ENCODE data around the gene ZNF511. TPM values are rescaled to one million over a fixed set of nuclear protein-coding genes. Genes with fewer than 3 reads are reported as not detected.
"Not testable (repeated sequence)": the region's sequence is repeated elsewhere in the genome, so short reads cannot be mapped to it uniquely, and the experiment has no call there.

Gene ZNF511, protein sequence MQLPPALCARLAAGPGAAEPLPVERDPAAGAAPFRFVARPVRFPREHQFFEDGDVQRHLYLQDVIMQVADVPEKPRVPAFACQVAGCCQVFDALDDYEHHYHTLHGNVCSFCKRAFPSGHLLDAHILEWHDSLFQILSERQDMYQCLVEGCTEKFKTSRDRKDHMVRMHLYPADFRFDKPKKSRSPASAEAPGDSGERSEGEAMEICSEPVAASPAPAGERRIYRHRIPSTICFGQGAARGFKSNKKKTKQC
- 20.1 and 22.2 TPM in 2 replicates for total RNA-seq

DNA sequence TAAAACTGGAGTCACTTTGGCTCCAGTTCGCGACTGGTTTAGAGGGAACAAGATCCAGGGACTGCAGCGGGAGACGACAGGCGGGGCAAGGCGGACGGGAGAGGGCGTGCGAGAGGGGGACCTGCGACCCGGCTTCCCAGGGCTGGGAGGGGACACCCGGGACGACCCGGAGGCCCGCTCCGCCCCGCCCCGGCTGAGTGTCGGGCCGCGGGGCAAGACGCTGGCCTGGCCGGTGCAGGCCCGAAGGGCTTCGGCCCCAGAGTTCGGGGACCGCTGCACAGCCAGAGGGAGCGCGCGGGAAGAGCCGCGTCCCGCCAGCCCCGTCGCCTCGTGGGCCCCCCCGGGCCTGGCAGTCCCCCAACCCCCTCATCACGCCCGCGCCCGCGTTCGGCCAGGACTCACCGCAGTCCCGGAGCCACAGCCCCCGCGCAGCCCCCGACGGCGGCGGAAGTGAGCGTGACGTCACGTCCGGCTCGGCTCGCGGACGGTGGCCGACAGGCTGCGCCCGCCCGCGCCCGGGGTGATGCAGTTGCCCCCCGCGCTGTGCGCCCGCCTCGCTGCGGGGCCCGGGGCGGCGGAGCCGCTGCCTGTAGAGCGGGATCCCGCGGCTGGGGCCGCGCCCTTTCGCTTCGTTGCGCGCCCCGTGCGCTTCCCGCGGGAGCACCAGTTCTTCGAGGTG, at the start of gene ZNF511, which contains the start of gene TUBGCP2:
TSS of gene ZNF511 (plus strand) at position 494 of the 679 bp plus-strand sequence. CDS start at position 524, 30 bp downstream.
TSS of gene TUBGCP2 (minus strand) at position 452 of the 679 bp plus-strand sequence. CDS start 5,931 bp downstream, outside the sequence.
- no peak for DNase-seq (ENCODE audit: extremely low read depth, low read depth, low spot score)

DNA sequence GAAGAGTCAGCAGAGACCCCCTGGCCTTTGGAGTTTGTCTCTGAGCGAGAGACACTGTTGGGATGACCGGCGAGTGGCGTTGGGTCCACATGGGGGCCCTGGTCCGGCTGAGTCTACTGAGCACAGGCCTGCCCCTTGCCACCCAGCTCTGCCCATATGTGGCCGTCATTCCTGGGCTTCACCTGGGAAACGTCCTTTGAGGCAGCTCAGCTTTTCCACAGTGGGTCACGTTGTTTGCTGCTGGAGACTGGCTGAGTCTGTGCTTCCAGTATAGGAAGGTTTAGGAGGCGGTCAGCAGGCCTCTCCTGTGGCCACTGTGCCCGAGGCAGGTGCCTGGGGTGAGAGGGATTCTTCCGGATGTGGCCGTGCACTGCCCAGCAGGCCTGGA, 49.1 kb upstream of the ZNF511 start:
- no peak for DNase-seq (ENCODE audit: extremely low read depth, low read depth, low spot score)

DNA sequence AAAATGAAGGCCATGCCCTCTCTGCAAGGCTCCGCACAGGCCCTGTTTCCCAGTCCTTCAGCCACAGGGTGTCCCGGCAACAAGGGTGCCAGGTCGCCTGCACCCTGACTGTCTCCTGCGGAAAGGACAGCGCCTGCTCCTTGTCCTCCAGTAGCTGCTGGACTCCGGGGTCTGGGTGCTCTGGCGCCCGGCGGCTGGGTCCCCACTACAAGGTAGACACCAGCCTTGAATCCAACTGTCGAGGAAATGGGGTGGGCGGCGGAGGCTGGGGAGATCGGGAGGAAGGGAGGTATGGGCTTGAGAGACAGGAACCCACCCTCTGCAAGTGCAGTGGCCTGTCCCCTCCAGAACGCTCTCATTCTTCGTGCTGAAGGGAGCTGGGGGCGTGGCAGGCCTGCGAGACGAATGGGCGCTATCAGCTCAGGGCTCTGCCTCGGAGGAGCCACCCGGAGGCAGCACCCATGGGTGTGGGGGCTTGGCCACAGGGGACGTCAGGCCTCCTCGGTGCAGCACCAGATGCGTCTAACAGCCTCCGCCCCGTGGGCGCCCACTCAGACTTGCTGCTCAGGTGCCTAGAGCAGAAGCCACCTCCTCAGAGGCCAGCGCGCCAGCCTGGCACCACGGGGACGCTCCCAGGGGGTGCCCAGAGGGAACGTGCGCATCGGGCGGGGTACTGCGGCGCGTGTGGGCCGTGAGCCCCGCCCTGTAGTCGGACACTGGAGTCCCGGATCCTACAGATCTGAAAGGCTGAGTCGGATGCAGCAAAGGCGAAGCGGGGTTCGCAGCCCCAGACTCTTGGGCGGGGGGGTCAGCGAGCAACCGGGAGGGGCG, 47.6 kb upstream of the ZNF511 start:
- no peak for DNase-seq (ENCODE audit: extremely low read depth, low read depth, low spot score)

DNA sequence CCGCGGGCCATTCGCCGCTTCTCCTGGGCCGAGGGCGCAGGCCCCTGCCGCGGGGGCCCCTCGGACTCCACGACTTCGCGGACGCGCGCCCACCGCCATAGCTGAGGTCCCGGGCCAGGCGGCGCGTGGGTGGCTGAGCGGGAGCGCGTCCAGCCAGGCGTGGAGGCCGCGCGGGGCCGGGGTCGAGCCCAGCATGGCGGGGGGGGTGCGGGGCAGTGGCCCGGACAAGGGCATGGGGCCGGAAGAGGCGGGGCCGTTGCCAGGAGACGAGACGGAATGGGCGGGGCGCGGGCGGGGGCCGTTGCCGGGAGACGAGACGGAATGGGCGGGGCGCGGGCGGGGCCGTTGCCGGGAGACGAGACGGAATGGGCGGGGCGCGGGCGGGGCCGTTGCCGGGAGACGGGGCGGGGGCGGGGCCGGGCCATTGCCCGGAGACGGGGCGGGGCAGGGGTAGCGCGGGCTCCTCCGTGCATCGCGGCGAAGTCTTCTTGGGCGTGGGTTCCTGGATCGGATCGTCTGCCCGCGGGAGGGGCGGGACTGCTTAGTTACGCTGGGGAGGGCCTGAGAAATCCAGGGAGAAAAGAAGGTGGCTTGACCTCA, 46.9 kb upstream of the ZNF511 start:
- DNase-seq (ENCODE audit: extremely low read depth, low read depth, low spot score), result no peak

DNA sequence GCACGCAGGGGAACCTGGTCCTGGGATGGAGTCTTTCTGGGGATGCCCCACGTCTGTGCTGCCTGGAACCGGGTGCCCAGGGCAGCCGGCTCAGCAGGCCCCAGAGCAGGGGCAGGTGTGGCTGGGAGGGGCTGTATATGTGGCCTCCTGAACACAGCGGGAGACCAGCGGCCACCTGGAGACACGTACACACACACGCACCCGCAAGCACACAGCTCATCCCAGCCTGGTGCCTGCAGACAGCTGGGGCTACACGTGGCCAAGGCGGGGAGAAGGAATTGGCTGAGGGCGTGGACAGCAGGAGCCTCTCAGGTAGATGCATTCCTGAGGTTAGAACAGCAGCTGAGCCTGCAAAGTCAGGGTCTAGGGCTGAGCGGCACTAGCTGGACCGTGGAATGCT, 46.0 kb upstream of the ZNF511 start:
- DNase-seq (ENCODE audit: extremely low read depth, low read depth, low spot score), result no peak

DNA sequence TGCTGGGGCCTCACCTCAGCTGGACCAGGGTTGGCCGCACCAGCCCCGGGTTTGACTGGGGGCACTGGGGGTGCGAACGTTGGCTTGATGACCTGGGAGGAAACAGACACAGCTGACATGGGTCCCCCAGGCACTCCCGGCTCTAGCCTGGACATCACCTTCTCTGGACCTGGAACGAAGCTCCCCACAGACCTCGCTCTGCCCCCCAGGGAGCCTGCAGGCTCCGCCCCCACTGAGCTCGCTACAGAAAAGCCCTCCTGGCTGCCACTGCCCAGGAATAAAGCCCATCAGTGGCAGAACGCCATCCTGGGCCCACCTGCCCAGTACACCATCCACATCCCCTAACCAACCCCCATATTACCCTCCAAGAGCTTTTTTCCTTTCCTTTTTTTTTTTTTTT, 45.0 kb upstream of the ZNF511 start:
- no peak for DNase-seq (ENCODE audit: extremely low read depth, low read depth, low spot score)

DNA sequence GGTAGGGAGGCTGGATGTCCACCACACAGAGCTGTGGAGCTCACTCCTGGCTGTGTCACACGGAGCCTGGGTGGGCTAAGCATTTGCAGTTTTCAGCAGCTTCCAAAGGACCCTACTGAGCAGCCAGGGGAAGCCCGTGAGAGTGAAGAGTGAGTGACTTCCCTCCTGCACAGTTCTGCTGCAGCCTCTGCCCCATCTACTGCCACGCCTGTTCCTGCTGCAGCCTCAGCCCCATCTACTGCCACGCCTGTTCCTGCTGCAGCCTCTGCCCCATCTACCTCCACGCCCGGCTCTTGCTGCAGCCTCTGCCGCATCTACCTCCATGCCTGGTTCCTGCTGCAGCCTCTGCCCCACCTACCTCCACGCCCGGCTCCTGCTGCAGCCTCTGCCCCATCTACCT, 44.3 kb upstream of the ZNF511 start:
- no peak for DNase-seq (ENCODE audit: extremely low read depth, low read depth, low spot score)

DNA sequence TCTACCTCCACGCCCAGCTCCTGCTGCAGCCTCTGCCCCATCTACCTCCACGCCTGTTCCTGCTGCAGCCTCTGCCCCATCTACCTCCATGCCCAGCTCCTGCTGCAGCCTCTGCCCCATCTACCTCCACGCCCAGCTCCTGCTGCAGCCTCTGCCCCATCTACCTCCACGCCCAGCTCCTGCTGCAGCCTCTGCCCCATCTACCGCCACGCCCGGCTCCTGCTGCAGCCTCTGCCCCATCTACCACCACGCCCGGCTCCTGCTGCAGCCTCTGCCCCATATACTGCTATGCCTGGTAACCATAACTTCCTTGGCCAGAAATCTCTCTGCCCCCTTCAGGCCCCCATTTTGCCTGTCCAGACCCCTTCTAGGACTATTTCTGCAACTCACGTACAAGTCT, 43.7 kb upstream of the ZNF511 start:
- DNase-seq (ENCODE audit: extremely low read depth, low read depth, low spot score), result not testable (repeated sequence)

DNA sequence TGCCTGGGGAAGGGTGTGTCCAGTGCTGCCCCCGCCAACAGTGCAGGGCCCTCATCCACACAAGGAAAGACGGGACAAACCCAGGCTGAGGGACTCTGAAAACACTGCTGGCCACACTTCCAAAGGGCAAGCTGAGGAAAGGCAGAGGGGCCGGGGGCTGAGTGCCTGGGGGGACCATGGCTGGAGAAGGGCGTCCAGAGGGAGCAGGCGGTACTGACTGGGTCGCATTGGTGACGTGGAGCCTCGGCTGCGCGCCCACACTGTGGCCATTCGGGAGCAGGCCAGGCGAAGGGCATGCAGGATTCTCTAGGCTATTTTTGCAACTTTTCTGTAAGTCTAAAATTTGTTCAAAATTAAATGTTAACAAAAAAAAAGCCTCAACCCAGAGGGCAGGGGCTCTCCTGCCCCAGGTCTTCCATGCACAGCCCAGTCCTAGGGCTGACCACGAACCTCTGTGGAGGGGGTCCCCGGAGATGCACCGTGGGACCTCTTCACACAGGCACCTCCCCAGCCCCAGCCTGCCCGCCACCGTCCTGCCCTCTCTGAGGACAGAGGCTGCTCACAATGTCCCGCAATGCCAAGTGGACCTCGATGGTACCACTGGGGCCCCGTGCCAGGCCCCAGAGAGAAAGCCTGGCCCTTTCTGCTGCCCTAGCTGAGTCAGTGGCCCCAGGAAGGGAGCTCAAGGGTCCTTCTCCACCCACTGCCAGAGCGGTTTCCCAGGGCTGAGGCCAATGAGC, 42.5 kb upstream of the ZNF511 start:
- no peak for DNase-seq (ENCODE audit: extremely low read depth, low read depth, low spot score)

DNA sequence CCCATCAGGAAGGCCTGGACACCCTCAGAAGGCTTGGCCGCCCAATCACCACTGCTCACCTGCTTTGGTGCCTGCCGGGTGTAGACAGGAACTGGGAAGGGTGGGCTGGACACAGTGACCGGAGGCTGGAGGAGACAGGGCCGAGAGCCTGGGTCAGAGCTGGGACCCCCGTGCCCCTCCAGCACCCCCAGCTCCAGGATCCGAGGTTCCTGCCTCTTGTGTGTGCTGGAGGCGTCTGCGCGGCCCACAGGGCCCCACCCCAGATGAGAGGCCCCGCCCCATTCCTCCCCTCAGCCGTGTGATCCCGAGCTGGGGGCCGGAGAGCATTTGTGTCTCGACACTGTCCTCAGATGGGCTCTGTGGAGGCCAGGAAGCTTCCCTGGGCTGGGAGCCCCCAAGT, 41.4 kb upstream of the ZNF511 start:
- no peak for DNase-seq (ENCODE audit: extremely low read depth, low read depth, low spot score)

DNA sequence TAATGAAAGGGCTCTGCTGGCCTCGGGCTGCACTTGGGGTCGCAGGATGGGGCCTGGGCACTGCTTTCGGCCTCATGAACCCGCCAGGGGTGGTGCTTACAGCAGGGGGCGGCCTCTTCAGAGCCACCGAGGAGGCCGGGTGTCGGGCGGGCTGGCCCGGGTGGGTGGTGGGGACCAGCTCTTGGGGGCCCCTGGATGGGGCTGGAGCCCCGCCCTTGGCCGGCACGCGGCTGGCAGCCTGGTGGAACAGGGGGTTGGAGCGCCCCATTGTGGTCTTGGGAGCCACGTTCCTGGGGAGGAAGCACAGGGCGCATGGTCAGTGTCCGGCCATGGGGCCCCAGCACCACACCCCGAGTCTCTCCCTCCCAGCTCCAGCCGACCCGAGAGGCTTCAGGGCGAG, 40.9 kb upstream of the ZNF511 start:
- DNase-seq (ENCODE audit: extremely low read depth, low read depth, low spot score), result no peak

DNA sequence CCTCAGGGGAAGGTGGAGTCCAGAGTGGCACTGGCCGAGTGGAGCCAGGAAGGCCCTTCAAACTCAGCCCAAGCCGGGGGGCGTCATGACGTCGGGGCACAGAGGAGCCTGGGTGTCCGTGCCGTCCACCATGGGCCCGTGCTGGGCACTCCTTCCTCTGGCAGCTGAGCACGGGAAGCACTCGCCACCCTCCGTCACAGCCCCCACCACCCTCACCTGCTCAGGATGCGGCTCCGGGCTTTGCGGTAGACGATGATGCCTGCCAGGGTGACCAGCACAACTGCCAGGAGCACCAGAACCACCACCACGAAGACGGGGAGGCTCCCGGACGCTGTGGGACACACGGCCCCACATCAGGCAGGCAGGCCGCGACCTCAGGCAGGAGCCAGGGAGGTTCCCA, 40.2 kb upstream of the ZNF511 start:
- DNase-seq (ENCODE audit: extremely low read depth, low read depth, low spot score), result no peak

DNA sequence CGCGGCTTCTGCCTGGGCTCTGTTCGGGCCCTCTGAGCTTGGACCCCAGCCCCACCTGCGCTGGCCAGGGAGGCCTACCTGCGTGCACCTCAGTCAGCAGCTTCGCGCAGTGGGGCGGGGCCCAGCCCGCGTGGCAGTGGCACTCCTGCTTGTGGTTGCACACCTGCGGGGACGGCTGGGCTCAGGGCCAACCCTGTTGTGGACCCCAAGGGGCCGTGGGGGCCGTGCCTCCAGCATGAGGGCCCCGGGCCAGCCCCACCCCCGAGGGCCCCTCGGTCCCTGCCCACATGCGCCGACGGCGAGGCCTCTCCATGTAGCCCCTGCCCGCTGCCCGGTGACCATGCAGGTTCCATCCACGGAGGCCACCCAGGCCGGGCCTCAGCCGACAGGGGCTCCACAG, 39.3 kb upstream of the ZNF511 start:
- no peak for DNase-seq (ENCODE audit: extremely low read depth, low read depth, low spot score)

DNA sequence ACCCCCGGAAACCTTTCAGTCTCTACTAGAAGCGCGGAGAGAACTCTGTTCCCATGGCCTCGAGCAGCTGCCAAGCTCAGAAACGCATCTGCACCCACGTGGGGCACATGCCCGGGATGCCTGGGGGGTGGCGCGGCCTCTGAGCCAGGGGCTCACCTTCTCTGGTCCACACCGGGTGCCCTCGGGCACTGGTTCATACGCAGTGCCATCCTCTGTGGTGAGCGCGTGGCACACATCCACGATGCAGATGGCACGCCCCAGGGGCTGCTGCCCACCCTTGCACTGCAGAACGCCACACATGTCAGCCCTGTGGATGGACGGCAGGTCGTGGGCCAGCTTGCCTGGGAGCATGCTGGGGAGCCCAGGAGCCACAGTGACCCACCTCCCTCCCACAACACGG, 38.5 kb upstream of the ZNF511 start:
- DNase-seq (ENCODE audit: extremely low read depth, low read depth, low spot score), result no peak

DNA sequence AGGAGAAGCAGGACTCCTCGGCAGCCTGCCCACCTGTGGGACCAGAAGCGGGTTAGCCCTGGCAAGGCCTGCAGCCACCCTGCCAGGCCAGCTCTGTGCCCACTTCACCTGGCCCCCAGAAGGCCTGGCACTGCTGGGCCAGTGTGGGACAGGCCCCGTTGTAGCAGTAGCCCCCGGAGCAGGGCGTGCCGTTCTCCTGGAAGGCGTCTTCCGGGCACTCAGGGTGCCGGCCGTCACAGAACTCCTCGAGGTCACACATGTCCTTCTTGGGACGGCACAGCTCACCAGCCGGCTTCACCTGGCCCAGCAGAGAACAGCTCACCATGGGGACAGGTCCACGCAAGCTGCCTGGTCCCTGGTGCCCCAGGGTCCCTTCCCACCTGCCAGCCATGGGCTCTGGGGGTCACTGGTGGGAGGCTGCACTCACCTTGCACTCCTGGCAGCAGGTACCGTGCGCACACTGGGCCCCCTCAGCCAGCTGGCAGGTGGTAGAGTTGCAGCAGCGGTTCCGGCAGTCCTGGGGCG, 37.9 kb upstream of the ZNF511 start:
- DNase-seq (ENCODE audit: extremely low read depth, low read depth, low spot score), result no peak

DNA sequence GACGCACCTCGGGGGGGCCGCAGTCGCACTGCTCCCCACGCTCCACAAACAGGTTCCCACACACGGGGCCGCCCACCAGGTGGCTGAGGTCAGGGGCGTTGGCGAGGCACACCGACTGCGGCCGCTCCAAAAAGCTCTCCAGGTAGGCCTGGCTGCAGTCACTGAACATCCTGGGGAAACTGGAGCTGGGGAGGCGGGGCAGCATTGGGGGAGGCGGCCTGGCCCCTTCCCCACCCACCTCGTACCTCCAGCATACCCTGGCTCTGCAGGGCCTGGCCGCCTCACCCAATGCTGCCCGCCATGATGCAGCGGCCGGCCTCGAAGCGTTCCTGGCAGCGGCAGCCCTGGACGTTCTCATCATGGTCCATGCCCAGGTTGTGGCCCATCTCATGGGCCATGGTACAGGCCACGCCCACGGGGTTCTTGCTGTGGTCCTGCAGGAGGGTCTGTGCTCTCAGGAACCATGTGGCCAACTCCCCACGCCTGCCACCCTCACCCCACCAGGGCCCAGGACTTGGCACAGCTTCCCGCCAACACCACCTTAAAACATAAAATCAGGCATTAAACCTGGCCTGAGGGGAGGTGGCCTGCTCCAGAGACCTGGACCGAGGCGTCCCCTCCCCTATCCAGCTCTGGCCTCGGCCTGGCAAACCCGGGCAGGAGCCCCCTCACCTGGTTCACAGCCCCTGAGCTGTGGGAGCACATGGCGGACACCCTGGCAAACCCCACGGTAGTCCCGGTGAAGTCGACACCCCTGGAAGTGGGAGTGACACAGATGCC, 37.0 kb upstream of the ZNF511 start:
- DNase-seq (ENCODE audit: extremely low read depth, low read depth, low spot score), result no peak

DNA sequence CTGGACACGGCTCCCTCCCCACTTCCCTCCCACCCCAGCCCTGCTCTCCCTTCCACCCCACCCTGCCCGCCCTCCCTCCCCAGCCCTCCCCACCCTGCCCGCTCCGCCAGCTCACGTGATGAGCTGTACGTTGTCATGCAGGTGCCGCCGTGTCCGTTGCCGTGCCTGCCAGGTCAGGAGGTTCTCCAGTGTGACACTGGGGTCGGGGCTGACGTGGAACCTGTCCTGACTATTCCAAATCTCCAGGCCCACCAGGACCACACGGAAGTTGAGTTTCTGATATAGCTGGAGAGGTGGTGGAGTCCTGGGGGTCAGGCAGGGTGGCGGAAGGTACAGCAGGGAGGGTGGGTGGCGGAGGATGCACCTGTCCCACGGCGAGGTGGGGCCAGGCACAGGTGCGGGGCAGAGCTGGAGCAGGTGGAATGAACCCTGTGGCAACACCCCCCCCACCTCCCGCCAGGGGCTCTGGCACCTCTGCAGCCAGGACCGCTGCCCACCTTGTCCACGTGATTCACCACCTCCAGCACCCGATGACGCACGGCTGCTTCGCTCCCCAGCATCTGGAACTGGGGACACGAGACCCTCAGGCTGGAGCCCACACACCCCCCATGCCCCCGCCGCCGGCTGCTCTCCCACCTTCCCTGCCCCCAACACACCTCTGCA, 36.3 kb upstream of the ZNF511 start:
- no peak for DNase-seq (ENCODE audit: extremely low read depth, low read depth, low spot score)

DNA sequence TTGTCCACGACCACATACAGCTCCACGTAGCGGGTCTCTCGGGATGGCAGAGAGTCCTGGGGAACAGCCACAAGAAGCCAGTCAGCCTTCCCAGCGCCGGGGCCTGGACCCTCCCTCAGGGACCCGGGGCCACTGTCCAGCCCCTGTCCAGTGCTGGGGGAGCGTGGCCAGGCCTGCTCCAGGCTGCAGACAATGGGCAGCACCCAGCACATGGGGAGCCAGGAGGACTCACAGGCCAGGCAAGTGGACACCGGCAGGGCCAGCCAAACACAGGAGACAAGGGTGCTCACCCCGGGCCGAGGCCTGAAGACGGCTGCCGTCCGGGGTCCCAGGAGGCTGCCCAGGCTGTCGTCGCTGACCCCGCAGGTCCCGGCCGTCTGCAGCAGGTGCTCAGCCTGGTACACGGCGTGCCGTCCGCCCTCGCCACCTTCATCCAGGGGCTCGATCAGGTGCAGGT, 35.7 kb upstream of the ZNF511 start:
- DNase-seq (ENCODE audit: extremely low read depth, low read depth, low spot score), result no peak

Measured in glomerular endothelial cell (primary cell).